Endothelial cell of umbilical vein (primary cell): Measurements from ENCODE around the gene PLEKHG5.
"Not testable (repeated sequence)": the region's sequence is repeated elsewhere in the genome, so short reads cannot be mapped to it uniquely, and the experiment has no call there.

Source experiments
- CTCF ChIP-seq, 2 donors: IDR thresholded peaks; 1 replicate in 1 of 2; 2 replicates in 1 of 2; pipeline ENCODE4 v1.5.1; 2011; ENCODE audit warnings: low read length in 2 of 2, mild to moderate bottlenecking in 2 of 2, moderate library complexity in 2 of 2, control low read depth in 1 of 2, inconsistent platforms in 1 of 2, low read depth in 1 of 2; ENCODE audit not compliant: insufficient read depth in 1 of 2; ENCODE audit errors: extremely low read depth in 1 of 2
- EZH2 ChIP-seq: IDR thresholded peaks from 2 replicates; pipeline ENCODE4 v1.6.1; 2012; ENCODE audit warnings: borderline replicate concordance, low read depth, mild to moderate bottlenecking, moderate library complexity, low read length, inconsistent platforms; ENCODE audit not compliant: severe bottlenecking
- FOS ChIP-seq: IDR thresholded peaks from 2 replicates; pipeline ENCODE4 v1.6.1; 2011; ENCODE audit warnings: mild to moderate bottlenecking, low read length, moderate library complexity, borderline replicate concordance; ENCODE audit not compliant: insufficient read depth
- GATA2 ChIP-seq: IDR thresholded peaks from 2 replicates; pipeline ENCODE4 v1.7.0; 2011; ENCODE audit warnings: low read depth, mild to moderate bottlenecking, moderate library complexity, mixed read lengths, low read length; ENCODE audit not compliant: insufficient read length, insufficient read depth
- JUN ChIP-seq: IDR thresholded peaks from 2 replicates; pipeline ENCODE4 v1.6.1; 2011; ENCODE audit warnings: borderline replicate concordance, low read depth; ENCODE audit not compliant: insufficient read length, insufficient read depth
- MAX ChIP-seq: IDR thresholded peaks from 2 replicates; pipeline ENCODE4 v1.6.1; 2011; ENCODE audit not compliant: insufficient read depth, insufficient read length
- MYC ChIP-seq: IDR thresholded peaks from one replicate; pipeline ENCODE4 v1.6.1; 2011; ENCODE audit warnings: mild to moderate bottlenecking, low read depth, low read length
- POLR2A ChIP-seq: IDR thresholded peaks from 2 replicates; pipeline ENCODE4 v1.6.1; 2012; ENCODE audit warnings: low read depth, mild to moderate bottlenecking, control low read depth, low read length
- POLR2AphosphoS5 ChIP-seq: IDR thresholded peaks from 2 replicates; pipeline ENCODE4 v1.6.1; 2012; ENCODE audit warnings: low read depth, mild to moderate bottlenecking, control low read depth, low read length, moderate library complexity; ENCODE audit not compliant: insufficient read depth

GRCh38 chr1:6493834-6494223, 2.4 kb upstream of the PLEKHG5 start:
- not testable (repeated sequence) for TF ChIP-seq CTCF (IDR thresholded peaks at IDR 0.05; ENCODE audit: extremely low read depth in 1 of 2, insufficient read depth in 1 of 2, low read depth in 1 of 2, low read length in 2 of 2); POLR2A; FOS; EZH2; POLR2AphosphoS5; JUN; MAX; GATA2; MYC
